NCI-H748 treated with DMSO at 0.1 percent for 48 hours (cell line): ENCODE measurements around the gene HSF5.
"Not testable (repeated sequence)": the region's sequence is repeated elsewhere in the genome, so short reads cannot be mapped to it uniquely, and the experiment has no call there.

ENCODE experiments used
- DNase-seq: peaks from one replicate; lab custom pipeline; 2025; lab: John Stamatoyannopoulos, UW

HSF5 gene

DNA sequence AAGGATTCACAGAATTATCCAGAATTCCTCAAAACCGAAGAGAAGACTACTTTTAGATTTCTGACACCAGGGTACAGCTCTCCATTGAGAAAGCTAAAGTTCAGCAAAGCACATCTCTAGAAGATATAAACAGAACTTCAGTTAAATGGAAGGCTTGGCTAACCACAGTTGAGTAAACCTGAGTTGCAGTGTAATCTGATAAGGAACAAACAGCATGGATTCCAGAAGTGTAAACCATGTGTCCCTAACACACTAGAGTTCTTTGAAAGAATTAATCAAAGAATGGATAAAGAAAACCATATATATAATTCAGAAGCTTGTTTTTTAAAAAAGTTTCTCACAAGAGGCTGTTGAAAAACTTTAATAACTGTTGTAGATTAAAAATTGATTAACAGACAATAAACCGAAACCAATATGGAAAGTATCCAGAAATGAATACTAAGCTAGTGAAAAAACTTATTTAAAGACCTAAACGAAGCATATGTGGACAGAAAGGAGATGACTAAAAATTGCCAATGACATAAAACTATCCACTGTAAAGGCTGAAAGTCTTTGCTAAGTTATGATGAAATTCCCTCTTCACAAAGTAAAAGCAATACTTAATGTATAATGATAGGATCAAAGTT lies 75.1 kb downstream of the HSF5 start:
- no peak for DNase-seq

DNA sequence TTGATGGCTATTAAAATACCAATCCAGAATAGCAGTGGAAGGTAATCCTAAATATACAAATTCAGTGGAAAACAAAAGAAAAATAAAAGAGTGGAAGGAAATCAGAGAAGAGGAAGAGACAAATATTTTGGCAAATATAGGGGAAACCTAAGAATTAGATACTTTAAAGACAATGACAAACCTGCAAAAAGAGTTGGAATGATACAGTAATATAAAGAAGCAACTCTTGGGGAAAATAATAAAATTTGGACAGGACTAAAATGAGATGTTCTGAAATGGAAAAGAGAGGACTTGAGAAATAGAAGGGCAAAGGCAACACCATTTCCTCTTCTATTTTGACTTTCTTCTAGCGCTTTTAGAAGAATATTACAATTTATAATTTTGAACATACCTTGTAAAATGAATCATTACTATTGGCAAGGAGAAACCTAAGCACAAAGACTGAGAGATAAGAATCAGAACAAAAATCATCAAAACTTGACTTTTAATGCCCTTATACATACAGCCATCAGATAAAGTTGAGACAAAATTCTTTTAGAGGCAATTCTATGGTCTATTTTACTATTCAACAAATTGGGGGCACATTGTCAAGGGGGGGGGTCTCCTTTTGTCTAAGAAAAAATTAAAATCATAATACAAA lies 76.0 kb downstream of the HSF5 start:
- no peak for DNase-seq

DNA sequence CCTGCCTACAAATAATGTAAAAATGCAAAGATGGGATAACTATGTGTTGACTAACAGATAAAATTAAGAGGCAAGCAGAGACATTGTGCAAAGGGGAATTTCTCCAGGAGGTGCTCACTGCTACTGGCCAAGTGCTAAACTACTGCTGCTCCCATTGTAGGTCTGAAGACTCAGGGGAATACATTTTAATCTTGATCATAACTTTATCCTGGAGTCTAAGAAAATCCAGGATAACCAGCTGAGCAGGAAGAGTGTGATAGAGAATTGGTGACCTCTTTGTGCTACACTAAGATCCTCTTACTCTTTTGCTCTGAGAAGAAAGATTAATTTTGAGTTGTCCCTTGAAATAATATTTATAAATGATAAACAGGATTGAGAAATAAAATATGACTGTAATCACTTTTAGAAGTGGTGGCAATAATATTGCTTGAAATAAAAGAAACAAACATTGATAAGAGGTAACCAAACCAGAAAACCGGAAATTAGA lies 76.8 kb downstream of the HSF5 start:
- DNase-seq, result no peak

DNA sequence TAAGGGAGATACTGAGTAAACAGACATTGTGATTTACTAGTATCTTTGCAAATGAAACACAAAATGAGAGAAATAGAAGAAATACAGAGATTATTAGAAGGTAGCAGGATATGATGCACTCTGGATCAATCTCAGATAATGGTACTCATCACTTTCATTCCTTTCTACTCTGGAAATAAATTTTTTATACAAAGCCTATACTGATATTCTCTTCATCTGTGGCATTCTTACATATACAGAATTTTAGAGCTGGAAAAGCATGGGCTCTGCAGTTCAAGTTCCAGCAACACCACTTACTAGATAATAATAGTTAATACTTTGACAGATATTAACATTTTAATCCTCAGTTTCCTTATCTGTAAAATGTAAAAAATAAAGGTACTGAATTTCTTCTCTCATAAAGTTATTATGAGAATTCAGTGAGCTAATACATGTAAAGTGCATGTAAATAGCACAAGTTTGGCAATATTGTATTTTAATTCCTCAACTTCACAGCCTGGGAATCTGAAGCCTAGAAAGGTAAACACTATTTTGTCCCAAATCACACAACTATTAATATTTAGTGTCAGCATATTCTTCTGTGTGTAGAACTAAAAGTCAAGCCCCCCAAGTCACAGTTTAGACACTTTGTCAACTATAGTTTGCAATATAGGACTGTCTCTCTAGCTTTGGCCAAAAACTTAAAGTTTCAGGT lies 77.3 kb downstream of the HSF5 start:
- no peak for DNase-seq

DNA sequence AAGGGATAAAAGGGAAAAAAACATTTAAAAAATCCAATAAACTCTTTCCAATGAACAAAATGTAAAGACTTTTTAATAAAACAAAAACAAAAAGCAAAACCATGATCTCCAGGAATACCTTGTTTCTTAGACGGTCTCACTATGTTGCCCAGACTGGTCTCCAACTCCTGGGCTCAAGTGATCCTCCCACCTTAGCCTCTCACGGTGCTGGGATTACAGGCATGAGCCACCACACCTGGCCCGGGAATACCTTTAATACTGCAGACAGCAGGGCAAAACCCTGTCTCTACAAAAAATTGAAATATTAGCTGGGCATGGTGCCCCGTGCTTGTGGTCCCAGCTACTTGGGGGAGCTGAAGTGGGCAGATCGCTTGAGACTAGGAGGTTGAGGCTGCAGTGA lies 78.8 kb downstream of the HSF5 start:
- no peak for DNase-seq

DNA sequence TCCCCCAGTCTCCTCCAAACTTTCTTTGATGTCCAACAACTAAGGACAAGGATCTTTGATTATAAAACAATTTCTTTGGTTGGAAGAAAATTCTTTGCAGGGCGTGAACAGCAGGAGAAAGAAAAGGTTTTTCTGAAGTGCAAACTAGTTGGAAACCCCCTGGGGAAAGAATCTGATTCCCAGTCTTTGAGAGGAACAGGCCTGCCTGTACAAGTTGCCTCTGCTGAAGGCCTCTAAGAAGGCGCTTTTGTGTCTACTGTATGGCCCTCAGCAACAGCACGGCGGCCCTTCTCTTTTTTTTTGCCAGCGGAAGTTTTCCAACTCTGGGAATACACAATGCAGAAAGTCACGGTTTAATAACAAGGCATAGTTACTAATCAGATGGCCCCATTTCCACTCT lies 84.9 kb downstream of the HSF5 start:
- DNase-seq, result no peak

DNA sequence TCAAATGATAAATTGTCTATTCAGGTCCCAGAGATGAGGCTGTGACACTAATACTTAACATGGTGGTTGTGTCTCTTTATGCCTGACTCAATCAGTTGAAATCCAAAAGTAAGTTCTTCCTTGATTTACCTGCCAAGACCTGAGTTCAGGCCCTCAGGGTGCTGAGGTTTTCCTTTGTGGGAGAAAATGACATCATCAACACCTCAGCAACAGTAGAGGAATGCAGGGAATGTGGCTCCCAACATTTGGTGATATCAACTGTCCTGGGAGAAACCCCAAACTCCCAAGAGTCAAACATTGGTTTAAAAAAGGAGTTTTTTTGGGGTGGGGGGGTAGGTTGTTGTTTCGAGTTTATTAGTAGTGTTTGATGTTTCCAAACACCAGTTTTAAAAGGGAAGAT lies 85.5 kb downstream of the HSF5 start:
- DNase-seq, result no peak

DNA sequence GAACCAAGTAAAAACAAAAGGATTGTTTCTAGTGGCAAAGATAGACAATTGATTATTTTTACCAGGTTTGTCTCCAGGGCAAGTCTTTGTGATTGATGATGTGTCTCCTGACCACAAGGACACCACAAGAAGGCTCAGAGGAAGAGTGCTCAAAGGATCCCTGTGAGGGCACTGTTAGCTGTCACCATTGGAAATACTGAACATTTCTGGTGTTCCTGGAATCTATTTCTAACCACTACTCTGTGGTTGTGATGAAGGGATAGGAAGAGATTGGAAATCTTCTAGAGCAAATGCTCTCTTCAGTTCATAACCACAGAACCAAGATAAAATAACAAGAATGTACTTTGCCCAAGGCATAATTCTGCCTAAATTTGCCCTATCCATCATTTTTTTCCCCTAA lies 86.2 kb downstream of the HSF5 start:
- no peak for DNase-seq

DNA sequence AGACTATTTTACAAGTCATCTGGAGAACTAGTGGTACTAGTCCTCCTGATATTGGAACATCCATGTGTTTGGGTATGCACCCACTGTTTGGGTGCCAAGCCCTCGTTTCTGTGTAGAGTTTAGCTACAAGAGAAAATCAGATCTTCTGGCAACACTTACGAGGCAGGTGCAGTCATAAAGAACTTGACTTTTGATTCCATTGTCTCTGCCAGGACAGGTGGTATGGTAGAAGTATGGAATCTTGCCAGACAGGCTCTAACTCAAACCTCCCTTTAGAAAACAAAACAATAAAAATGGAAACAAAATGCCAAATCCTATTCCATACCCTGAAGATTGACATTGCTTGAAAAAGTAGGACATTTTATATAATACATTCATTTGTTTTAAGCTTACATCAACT lies 86.9 kb downstream of the HSF5 start:
- no peak for DNase-seq

DNA sequence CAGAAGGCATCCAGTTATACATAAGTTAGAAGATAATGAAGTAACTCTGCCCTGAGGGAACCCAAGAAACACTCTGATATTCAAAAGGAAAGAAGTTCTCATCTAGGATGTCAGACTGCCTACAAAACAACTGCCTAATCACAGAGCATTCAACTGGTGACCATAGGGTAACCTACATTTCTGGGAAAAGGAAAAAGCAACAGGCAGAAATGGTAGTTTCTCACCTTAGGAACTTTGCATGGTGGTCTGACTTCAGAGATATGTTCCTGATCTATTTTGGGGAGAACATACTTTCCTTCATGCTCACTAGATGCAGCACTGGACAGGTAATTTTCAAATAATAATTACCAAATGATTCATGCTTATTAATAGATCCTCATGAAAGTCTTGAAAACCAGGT lies 87.4 kb downstream of the HSF5 start:
- DNase-seq, result no peak

DNA sequence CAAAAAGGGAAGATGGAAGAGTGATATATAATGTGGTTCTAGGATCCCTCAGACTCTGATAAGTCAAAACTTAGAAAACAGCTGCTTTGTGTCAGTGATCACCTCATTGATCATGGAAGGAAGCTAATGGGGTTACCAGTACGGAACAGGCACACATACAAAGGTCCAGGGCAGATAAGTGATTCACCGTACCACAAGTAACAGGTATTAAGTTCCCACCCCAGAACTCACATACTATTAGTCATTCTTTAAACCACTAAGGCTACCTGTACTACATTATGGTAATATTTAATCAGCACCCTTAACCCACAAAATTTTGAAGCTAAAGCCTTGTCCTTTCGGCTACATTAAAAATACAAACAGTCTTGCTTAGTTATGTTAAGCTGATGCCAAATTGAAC lies 88.2 kb downstream of the HSF5 start:
- no peak for DNase-seq

DNA sequence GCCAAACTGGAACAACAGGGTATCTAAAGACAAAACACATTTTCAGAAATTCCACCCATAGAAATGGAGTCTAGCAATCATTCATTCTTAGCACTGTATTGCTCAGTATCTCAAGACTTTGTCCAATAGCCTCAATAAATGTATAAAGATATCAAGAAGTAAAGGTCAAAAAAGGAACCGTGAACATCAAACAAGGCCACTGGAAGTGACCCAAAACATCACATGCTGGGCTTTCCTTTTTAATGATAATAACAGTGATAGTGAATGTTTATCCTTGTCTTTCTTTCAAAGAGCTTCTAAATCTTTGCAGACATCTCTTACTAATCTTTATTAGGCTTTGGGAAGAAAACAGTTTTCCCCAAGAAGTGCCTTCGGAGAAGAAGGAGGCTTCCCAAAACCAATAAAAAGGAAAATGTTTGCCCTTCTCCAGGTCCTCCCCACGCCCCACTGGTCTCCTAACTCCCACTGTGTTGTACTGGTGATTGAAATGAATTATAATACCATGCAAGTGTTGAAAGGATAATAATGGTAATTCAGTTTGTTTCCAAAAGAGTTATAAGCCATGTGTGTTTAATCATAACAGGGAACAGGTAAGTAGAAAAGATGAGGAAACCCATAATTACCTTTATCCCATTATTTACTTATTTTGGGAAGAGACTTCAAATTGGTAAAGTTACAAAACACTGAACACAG lies 89.5 kb downstream of the HSF5 start:
- DNase-seq, result no peak

DNA sequence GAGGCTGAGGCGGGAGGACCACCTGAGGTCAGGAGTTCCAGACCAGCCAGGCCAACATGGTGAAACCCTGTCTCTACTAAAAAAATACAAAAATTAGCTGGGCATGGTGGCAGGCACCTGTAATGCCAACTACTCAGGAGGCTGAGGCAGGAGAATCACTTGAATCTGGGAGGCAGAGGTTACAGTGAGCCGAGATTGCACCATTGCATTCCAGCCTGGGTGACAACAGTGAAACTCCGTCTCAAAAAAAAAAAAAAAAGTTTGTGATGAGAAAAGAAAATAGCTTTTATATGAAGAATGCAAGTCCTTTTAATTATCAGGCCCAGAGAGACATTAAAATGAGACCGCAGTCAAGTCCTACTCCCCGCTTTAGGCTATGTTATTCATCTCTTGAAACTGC lies 90.8 kb downstream of the HSF5 start:
- DNase-seq, result not testable (repeated sequence)

DNA sequence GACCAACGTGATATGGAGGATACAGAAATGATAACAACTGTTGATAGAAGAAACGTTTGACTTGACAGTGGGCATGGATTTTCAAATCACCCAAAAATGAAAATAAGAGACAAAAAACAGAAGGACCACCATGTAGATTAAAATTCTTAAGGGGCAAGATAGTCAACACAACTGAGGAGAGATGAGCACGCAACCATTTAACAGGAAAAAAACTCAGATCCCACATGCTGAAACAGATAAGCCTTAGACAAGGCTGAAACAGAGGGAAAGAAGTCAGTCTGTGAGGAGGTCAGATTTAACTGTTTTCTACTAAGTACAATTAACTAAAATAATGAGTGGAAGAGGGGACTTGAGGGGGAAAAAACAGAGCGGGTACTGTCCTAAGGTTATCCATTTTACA lies 92.0 kb downstream of the HSF5 start:
- no peak for DNase-seq

DNA sequence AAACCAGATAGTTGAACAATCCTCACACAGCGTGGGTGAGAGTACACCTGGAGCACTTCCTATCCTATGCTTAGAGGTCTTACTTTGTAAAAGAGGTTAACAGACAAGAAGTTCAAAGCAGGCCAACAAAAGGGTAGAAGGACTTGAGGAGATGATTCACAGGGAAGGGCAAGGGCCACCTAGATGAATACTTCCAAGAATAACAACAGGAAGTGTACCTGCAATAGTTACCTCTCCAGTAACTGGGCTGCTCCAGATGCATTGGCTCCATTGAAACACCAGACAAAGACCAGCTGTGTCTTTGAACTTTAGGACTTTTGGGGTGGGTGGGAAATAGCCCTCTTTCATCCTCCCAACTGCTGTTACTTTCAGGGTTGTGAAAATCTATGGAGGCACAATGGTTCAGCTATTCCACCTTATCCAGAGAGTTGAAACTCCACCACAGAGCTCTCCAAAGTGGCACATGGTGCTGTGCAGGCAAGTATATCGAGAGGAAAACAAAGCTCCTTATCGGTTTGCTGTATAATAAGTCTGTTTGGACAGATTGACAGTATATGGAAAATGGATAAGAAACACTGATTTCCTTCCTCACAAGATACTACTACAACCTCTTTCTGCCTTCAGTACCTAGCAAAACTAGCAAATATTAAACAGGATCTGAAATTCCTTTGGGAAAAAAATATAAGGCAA lies 93.5 kb downstream of the HSF5 start:
- DNase-seq, result no peak

DNA sequence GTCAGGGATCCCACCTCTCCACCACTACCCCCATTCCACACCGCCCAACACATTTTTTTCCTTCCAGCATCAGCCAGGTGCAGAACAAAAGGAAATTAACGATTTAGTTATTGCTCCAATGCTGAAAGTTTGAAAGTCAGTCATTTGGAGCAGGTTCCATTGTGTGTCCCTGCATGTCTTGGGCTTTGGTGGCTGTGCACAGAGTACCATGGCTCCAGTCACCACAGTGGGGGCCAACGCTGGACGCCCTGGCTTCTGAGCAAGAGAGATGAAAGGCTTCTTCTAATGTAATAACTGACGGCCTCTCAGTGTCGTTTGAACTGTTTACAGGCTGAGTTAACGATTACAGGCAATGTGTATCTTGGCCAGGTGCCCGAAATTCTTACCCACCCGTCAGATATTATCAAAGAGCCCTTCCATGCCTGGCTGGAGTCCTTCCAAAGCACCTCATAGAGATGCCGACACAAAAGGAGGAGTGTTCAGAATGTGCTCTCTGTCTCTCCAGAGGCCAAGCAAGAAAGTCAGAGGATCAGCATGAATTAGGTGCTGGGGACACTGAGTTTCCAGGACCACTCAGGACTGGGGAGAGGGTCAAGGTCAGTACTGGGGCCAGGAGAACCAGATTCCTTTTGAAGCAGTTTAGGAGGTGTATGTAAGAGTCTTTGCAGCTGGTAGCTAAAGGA lies 96.8 kb downstream of the HSF5 start:
- peak; percentile 93 for DNase-seq

DNA sequence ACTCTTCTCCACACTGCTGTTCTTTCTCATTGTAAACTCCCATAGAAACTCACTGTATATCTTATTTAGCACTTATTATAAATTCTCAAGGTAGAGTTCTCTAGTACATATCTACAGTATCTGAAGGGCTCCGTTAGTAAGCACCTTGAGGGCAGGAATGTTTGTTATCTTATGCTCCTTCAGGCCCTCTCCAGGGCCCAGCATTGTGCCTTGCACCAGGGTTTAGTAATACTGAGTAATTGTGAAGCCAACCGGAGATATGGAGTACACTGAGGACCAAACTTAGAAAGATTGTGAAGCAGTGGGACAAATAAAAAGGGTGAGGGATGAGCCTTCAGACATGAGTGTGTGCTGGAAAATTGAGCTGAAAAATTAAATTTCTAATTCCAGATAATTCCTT lies 97.3 kb downstream of the HSF5 start:
- DNase-seq, result no peak

DNA sequence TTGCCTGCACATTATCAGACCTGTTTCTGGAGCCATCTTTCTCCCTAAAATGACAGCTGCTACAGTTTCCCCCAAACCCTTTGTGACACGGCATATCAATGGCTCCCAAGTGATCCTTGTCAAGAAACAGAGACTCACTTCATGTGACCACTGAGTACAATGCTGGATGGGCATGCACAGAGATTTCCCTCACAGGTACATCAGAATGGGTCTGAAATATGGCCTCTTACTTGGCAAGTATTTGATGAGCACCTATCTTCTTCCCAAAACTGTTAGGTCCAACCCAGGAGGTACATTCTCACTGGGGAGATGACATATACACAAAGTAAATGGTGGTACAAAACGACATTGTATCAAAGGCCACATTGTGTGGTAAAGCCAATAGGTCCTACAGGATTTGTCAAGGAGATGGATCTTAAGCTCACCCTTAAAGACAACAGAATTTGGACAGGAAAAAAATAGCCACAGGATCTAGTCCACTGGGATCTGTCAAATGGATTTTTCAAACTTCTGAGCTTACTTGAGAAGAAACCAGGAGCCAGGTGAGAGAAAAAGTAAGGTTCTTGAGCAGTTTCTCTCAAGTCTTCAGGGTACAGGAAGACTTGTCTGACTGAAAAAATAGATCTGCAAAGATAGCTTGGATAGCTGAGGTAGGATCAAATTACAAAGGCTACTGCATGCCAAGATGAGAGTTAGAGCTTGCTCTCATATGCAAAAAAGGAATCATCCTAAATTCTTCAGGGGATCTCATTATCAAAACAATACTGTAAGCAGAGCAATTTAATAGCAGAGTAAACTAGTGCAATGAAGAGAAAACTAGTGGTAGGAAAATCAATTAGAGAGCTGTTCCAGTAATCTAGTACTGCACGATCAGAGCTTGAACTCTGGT lies 99.7 kb downstream of the HSF5 start:
- DNase-seq, result no peak

DNA sequence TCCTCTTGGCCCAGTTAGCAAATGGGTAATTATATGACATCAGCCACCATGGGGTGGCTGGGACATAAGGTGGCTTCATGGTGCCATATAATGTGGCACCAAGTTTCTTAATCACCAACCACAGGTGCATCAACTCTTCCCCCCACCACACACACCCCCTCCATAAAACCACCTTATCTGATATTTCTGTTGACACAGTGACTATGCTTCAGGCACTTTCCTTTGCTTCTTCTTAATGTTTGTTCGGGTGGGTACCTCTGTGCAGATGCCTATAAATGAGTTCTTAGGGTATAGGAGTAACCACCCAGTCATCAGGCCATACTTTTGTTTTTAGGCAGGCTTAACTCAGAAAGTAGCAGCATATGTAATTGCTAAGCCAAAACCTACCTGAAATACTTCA lies 100.4 kb downstream of the HSF5 start:
- no peak for DNase-seq

DNA sequence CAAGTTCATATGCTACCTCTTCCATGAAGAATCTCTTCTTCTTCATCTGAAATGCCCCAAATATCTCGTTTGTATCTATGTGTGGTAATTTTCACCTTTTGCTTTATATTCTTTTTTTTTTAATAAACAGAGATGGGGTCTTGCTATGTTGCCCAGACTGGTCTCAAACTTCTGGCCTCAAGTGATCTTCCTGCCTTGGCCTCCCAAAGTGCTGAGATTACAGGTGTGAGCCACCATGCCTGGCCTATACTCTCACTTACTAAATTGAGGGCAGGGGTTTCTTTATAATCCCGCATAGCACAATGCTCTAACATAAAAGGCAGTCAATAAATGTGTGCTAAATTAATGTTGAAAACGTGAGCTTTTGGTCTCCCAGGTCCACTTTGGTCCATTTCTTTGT lies 101.5 kb downstream of the HSF5 start:
- DNase-seq, result no peak
